ENCODE results near the gene CDR2.
"Not testable (repeated sequence)": the region's sequence is repeated elsewhere in the genome, so short reads cannot be mapped to it uniquely, and the experiment has no call there.

Gene CDR2

DNA sequence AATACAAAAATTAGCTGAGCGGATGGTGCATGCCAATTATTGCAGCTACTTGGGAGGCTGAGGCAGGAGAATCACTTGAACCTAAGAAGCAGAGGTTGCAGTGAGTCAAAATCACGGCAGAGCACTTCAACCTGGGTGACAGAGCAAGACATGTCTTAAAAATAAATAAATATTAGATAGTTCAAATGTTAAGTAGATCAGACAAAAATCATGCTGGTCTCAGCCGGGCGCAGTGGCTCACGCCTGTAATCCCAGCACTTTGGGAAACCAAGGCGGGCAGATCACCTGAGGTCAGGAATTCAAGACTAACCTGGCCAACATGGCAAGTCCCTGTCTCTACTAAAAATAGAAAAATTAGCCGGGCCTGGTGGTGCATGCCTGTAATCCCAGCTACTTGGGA, 73.0 kb downstream of the CDR2 start:
- not testable (repeated sequence) for DNase-seq

DNA sequence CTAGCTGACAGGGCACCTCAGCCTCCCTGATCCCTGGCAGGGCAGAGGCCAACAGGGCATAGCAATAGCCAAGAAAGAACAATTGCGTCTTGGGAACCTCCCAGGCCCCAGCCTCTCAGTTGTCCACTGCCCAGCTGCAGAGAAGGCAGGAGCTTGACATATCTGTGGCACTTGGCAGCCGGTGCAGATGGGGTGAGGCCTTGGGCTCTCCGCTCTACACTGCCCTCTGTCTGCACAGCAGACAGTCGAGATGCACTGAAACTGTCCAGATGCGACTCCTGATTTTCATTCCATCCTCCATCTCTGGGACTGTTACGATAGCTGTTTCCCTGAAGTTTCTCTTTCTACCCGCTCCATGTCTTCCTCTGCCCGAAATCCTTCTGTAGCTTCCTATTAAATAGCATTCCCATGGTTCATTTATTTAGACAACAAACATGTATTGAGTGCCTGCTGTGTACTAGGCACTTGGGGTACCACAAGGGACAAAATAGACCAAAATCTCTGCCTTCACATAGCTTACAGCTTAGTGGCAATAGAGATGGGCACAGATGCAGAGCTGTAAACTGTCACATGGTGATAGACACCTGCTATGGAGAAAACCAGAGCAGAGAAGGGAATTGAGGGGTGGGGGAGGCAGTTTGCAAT, 73.9 kb downstream of the CDR2 start:
- DNase-seq, result peak; percentile 29 to 31

DNA sequence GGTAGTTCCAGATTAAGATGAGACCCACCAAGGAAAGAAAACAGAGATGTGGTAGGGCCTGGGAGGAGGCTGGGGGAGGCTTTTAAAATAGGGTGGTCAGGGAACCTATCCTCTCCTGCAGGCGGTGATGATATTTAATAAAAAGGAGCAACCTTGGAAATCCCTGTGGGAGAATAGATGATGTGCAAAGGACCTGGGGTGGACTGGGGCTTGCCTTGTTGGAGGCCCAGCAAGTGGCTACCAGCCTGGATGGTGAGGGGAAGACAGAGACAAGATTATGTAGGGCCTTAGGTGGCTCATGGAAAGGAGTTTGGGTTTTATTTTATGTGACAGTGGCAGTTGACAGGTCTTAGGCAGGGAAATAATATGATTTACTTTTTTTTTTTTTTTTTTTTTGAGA, 75.4 kb downstream of the CDR2 start:
- no peak for DNase-seq

DNA sequence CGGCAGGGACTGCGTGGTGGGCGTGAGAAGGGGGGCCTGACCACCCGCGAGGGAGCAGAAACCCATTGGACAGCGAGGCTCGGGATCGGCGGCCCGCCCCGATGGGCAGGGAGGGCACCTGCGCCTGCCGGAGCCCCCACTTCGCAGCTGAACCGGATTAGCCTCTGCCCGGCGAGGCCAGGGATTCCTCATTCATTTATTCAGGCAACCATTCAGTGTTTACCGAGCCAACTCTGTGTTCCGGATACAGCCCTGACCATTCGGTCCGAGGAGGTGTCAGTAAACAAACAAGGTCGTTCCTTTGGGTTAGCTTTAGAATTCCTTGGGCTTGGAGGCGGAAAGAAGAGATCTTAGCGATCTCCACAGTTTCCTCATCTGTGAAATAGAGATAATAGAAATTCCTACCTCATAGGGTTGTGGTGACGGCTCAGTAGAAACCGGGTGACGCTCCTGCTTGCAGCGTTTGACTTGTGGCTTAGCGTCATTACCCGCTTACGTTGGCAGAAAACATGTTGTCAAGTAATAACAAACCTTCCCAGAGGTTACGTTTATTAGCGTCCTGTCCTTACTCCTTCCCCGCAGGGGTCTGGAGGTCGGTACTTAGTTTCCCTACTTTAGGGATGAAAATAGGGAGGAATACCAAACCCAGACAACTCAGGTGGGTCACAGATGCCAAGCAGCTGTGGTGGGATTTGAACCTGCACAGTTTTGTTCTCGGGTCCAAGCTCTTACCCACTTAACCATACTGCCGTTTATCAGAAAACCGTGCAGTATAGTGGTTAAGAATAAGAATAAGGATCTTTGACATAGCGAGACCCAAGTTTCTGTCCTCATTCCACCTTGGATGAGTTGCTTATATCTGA, 76.3 kb downstream of the CDR2 start:
- DNase-seq, result peak; percentile 58 to 65

DNA sequence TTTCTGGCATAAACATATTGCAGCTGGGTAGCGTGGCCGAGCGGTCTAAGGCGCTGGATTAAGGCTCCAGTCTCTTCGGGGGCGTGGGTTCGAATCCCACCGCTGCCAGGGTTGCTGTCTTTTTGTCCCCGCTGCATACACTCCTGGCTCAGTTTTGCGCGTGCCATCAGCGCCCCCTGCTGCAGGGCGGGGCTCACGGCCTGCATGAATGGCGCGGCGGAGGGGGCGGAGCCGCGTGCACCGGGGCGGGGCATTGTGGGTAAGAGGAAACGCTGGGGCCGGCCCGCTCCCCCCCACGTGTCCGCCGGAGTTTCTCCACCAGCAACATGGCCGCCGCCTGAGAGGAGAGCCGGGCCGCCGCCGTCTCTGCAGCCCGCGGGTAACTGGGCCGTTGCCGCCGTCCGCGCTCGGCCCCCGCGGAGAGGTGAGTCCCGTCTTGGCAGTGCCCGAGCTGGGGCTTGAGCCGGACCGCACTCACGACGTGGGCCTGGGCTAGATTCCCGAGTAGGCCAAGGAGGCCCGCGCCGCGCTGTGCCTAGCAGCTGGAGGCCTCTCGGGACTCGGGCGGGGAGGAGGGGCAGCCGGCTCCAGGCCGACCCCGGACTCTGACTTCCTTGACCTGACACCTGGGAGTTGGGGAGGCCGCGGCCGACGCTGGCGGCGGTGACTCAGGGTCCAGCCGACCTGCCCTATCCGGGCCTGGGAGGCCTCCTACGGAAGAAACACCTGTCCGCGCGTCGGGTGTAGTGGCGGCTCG, 77.1 kb downstream of the CDR2 start, which contains the start of gene POLR3E:
Gene POLR3E, plus strand, starts transcription at position 296 of the 757 bp plus-strand sequence. CDS start 5,560 bp downstream, outside the sequence.
- DNase-seq, result peak; percentile 99

DNA sequence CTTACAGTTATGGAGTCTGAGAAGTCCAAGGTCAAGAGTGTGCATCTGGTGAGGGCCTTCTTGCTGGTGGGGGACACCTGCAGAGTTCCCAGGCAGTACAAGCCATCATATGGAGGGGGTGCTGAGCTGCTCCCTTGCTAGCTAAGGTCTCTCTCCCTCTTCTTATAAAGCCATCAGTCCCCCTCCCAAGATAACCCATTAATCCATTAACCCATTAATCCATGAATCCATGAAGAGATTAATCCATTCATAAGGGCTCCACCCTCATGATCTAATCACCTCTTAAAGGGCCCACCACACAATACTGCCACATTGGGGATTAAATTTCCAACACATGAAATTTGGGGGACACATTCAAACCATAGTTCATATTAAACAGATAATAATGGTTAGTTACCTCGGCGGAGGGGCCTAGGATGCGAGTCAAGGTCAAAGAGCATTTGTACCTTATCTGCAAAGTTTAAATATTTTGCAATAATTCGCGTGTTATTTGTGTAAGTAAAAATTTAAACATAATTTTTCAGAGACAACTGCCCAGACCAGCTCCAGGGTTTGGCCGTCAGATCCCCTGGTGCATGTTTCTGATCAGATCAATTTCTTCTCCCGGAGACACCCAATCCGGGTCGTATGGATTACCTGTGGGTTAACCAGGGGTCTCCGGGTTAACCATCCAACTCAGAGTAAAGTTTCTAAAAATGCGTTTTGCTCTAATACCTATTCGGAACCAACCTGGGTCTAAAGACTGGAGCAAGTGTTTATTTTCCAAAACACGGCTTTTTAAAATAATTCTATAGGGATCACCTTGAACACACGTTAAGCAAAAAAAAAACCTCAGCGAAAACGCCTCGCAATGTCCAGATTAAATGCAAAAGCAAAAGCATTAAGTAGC, 78.0 kb downstream of the CDR2 start:
- DNase-seq, result no peak
